ENCODE data around the gene GPR84.
"Not testable (repeated sequence)": the region's sequence is repeated elsewhere in the genome, so short reads cannot be mapped to it uniquely, and the experiment has no call there.

The GPR84 gene

GRCh38 chr12:54331461-54331860 is 32.8 kb downstream of the GPR84 start:
- intact Hi-C loops (cut with DNase I; ENCODE audit: low total_unique reads) = loop anchor here (10.0 kb wide), 1 partner anchor 867 kb away; no protein-coding TSS in a partner anchor
- Histone ChIP-seq H3K27me3 (no peaks in the 10 kb centered on the region), H3K4me3 (no peak overlapping the region), H3K27ac (no peak overlapping the region), H3K4me1 (peaks cover 0 to 49% (median 21%) of the 10 kb centered on the region in 4 donors), H3K9me3 (no peaks in the 10 kb centered on the region), H3K36me3 (peaks cover 0 to 5% (median 0%) of the 10 kb centered on the region in 3 donors)
- TF ChIP-seq, protein P1, sequence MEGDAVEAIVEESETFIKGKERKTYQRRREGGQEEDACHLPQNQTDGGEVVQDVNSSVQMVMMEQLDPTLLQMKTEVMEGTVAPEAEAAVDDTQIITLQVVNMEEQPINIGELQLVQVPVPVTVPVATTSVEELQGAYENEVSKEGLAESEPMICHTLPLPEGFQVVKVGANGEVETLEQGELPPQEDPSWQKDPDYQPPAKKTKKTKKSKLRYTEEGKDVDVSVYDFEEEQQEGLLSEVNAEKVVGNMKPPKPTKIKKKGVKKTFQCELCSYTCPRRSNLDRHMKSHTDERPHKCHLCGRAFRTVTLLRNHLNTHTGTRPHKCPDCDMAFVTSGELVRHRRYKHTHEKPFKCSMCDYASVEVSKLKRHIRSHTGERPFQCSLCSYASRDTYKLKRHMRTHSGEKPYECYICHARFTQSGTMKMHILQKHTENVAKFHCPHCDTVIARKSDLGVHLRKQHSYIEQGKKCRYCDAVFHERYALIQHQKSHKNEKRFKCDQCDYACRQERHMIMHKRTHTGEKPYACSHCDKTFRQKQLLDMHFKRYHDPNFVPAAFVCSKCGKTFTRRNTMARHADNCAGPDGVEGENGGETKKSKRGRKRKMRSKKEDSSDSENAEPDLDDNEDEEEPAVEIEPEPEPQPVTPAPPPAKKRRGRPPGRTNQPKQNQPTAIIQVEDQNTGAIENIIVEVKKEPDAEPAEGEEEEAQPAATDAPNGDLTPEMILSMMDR (IDR thresholded peaks at IDR 0.05) = no peak
- no peak for DNase-seq

DNA sequence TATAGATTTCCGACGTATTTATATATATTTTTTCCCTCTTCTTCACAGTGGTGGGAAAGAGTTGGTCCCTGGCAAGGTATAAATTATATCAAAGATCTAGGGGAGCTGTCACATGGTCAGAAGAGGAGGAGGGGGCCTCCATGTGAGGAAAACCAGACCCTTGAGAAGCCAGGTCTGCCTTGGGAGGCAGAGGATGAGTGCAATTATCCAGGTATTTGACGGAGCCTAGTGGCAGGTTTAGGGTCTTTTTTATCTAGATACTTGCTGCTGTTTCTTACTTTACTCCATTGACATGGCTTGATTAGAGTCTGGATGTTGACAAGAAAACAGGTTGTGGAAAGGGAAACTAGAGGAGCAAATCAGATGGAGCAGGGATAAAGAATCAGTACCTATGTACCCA is 33.8 kb downstream of the GPR84 start:
- TF ChIP-seq, protein P1 (IDR thresholded peaks at IDR 0.05) = no peak
- no peak overlapping the region for H3K27ac ChIP-seq

DNA sequence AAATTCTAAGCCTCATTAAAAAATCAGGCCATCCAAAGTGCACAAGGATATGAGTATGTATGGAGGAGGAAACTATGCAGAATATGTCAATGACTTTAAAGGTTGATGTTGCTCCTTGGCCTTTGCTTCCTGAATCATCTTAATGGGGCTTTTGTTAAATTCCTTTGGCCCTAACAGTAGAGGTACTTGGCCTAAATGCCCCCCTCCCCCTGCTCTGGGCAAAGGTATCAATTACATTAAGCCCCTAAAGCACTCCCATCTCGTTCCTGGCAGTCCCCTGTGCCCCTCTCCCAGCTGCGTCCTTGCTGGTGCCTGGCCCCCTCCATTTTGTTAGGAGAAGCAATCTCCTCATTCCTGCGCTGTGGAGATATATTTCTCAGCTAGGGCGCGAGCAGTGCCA is 34.5 kb downstream of the GPR84 start:
- intact Hi-C loops (cut with DNase I; ENCODE audit: low total_unique reads) = loop anchor here (10.0 kb wide), 1 partner anchor 865 kb away; no protein-coding TSS in a partner anchor
- no peak overlapping the region for H3K27ac ChIP-seq

More for the DNA sequence above, 33.8 kb downstream of the GPR84 start:
- peaks cover 0 to 5% (median 0%) of the 10 kb centered on the region in 3 donors for H3K36me3 ChIP-seq
- H3K27me3 ChIP-seq = no peaks in the 10 kb centered on the region
- peaks cover 0 to 60% (median 28%) of the 10 kb centered on the region in 4 donors for H3K4me1 ChIP-seq
- H3K4me3 ChIP-seq = no peak overlapping the region
- H3K9me3 ChIP-seq = no peaks in the 10 kb centered on the region
- intact Hi-C loops (cut with DNase I; ENCODE audit: low total_unique reads) = loop anchor here (10.0 kb wide), 1 partner anchor 866 kb away; no protein-coding TSS in a partner anchor
- no peak for DNase-seq

DNA sequence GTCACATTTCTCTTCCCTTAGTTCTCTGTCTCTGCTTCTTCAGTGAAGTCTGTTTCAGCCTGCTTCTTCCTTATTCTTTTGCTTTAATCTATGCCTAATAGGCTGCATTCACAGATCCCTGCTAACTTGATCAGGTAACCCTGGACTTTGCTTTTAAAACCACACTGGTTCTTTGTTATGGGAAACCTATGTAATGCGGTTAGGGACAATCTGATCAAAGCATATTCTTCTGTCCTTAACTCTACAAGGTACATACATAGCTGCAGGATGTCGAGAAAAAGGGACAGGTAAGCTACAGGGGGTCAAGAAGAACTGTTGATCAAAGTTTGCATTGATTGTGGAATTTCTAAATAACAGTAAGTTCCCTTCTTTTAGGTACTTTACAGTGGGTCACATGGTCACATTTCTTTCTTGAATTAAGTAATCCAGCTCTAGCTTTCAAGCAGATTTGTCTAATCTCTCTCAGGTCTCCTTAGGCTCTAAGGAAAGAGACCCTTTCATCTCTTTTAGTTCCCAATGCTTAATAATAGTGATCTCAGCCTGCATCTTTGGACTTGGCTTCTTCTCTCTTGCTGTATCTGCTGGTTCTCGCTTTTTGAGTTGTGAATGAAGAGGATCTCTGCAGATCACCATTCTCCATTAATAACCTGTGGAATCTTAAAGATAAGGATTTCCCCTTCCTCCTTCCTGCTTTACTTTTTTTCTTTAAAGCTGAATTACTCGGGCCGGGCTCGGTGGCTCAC is 35.5 kb downstream of the GPR84 start:
- no peak overlapping the region for H3K4me3 ChIP-seq
- H3K4me1 ChIP-seq = peaks cover 0 to 56% (median 28%) of the 10 kb centered on the region in 4 donors
- intact Hi-C loops (cut with DNase I; ENCODE audit: low total_unique reads) = no loop called here
- no peak for DNase-seq
- peaks cover 0 to 5% (median 0%) of the 10 kb centered on the region in 3 donors for H3K36me3 ChIP-seq
- H3K27me3 ChIP-seq = no peaks in the 10 kb centered on the region
- TF ChIP-seq, protein P1 (IDR thresholded peaks at IDR 0.05) = no peak
- H3K9me3 ChIP-seq = no peaks in the 10 kb centered on the region
- H3K27ac ChIP-seq = no peak overlapping the region

More for the DNA sequence above, 34.5 kb downstream of the GPR84 start:
- Histone ChIP-seq H3K4me1 (peaks cover 0 to 58% (median 28%) of the 10 kb centered on the region in 4 donors), H3K27me3 (no peaks in the 10 kb centered on the region), H3K9me3 (no peaks in the 10 kb centered on the region), H3K4me3 (no peak overlapping the region), H3K36me3 (peaks cover 0 to 5% (median 0%) of the 10 kb centered on the region in 3 donors)
- DNase-seq = no peak
- TF ChIP-seq, protein P1 (IDR thresholded peaks at IDR 0.05) = no peak

GRCh38 chr12:54325442-54326109 is 38.7 kb downstream of the GPR84 start:
- DNase-seq; intact Hi-C loops (cut with DNase I; ENCODE audit: low total_unique reads): not testable (repeated sequence)
- peaks cover 0 to 49% (median 27%) of the 10 kb centered on the region in 4 donors for H3K4me1 ChIP-seq

More at GRCh38 chr12:54325442-54326109, 38.7 kb downstream of the GPR84 start:
- H3K36me3 ChIP-seq, H3K27me3 ChIP-seq, H3K9me3 ChIP-seq: not testable (repeated sequence)
- peak overlapping the region; percentile 82 to 90 for H3K27ac ChIP-seq
- peak overlapping the region; percentile 77 to 86 for H3K4me3 ChIP-seq
